GM04503 (cell line): Measurements from ENCODE around the gene ALPG.

ENCODE experiments used
- DNase-seq: peaks from one replicate; pipeline ENCODE4 v3.0.0-alpha.2; 2012; ENCODE audit warnings: low read depth

ALPG gene

GRCh38 chr2:232457121-232458011 is 50.7 kb downstream of the ALPG start:
- no peak for DNase-seq

- no peak for DNase-seq
These were observed 51.5 kb downstream of the ALPG start for GRCh38 chr2:232458051-232458660.

- no peak for DNase-seq
These were observed 52.2 kb downstream of the ALPG start for GRCh38 chr2:232458661-232459418.

- DNase-seq: no peak
These were observed 52.9 kb downstream of the ALPG start for GRCh38 chr2:232459419-232460035.

- DNase-seq: no peak
These were observed 53.5 kb downstream of the ALPG start for GRCh38 chr2:232460171-232460570.
